HG03095 (cell line): ENCODE results near the gene PLXNB1.
"Not testable (repeated sequence)": the region's sequence is repeated elsewhere in the genome, so short reads cannot be mapped to it uniquely, and the experiment has no call there.

ENCODE experiments used
- ATAC-seq: cut with Tn5 transposase; IDR thresholded peaks from one replicate; pipeline ENCODE4 v1.9.1; 2021; ENCODE audit warnings: moderate library complexity; ENCODE audit not compliant: unreplicated experiment

Gene PLXNB1

GRCh38 chr3:48407542-48408099 is 22.3 kb downstream of the PLXNB1 start:
- ATAC-seq, result no peak

GRCh38 chr3:48406443-48407431 is 23.1 kb downstream of the PLXNB1 start:
- ATAC-seq, result no peak

- no peak for ATAC-seq
Observed at GRCh38 chr3:48405971-48406370, 23.9 kb downstream of the PLXNB1 start.

- ATAC-seq, result no peak
Observed at GRCh38 chr3:48405343-48405881, 24.5 kb downstream of the PLXNB1 start.

GRCh38 chr3:48404440-48405342 is 25.2 kb downstream of the PLXNB1 start:
- ATAC-seq, result no peak

GRCh38 chr3:48403533-48404439 is 26.1 kb downstream of the PLXNB1 start:
- ATAC-seq, result no peak

- ATAC-seq, result no peak
Observed at GRCh38 chr3:48402907-48403306, 27.0 kb downstream of the PLXNB1 start.

- ATAC-seq, result no peak
Observed at GRCh38 chr3:48402281-48402732, 27.6 kb downstream of the PLXNB1 start.

GRCh38 chr3:48401434-48401901 is 28.4 kb downstream of the PLXNB1 start:
- not testable (repeated sequence) for ATAC-seq

- no peak for ATAC-seq
Observed at GRCh38 chr3:48400824-48401433, 29.0 kb downstream of the PLXNB1 start.

GRCh38 chr3:48399387-48400172 is 30.3 kb downstream of the PLXNB1 start:
- ATAC-seq, result no peak

GRCh38 chr3:48398701-48399386 is 31.0 kb downstream of the PLXNB1 start:
- no peak for ATAC-seq

GRCh38 chr3:48397767-48398681 is 31.9 kb downstream of the PLXNB1 start:
- no peak for ATAC-seq

GRCh38 chr3:48395714-48396113 is 34.2 kb downstream of the PLXNB1 start:
- ATAC-seq, result no peak

GRCh38 chr3:48394391-48394790 is 35.5 kb downstream of the PLXNB1 start:
- ATAC-seq, result no peak

- no peak for ATAC-seq
Observed at GRCh38 chr3:48388966-48389365, 40.9 kb downstream of the PLXNB1 start.

GRCh38 chr3:48387634-48388033 is 42.3 kb downstream of the PLXNB1 start:
- ATAC-seq, result no peak
